ENCODE measurements around the gene NAB1.
"Not testable (repeated sequence)": the region's sequence is repeated elsewhere in the genome, so short reads cannot be mapped to it uniquely, and the experiment has no call there.

Gene NAB1

GRCh38 chr2:190677255-190677654 is 28.4 kb downstream of the NAB1 start:
- DNase-seq: no peak

DNA sequence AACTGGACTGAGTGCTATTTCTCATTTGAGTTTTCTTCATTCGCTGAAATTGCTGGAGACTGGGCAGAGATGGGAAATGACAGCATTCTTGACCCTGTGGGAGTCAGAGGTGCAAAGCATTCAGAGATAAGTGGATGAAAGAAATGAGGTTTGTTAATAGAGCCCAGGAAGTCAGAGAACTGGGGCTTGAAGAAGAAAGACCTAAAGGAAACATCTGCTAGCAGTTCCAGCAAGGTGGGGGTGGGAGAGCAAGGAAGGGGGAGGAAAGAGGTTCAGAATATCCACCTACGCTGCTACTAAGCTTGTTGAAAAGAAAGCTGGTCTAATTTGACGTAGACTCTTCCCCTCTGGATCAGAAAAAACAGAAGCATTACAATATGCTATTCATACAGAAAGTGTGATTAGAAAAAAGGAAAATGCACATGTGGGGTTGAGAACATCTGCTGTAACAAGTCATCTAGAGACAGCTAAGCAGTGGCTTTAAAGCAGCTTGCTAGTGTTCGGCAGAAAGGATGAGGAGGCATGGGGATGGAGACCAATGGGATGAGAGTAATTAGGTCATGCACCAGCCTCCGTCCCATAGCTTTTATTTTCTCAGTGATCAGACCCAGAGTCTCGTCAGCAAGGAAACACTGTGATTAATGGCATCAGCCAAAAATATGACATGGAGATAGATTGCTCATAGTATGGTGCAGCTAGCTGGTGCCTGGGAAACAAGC is 29.7 kb downstream of the NAB1 start:
- peak; percentile 89 for DNase-seq

DNA sequence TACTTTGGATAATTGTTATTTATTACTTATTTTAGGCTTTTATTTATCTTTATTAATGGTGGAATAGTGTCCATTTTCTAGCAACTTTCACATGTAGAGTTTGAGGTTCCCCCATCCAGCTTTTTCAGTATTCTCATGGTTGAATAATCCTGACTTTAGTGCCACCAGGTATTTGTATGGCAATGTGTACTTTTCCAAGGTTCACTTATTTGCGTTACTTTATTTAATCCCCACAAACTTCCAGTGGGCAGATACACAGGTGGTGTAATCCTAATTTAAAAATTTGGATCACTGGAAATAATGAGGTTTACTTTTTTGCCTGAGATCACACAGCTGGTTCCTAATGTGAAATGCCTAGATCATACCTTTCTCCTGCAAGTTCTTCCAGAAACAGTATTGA is 30.5 kb downstream of the NAB1 start:
- DNase-seq: no peak

- DNase-seq: peak; percentile 68
These were observed 31.1 kb downstream of the NAB1 start for GRCh38 chr2:190679813-190680591.

- DNase-seq: no peak
These were observed 33.3 kb downstream of the NAB1 start for GRCh38 chr2:190682168-190682567.

DNA sequence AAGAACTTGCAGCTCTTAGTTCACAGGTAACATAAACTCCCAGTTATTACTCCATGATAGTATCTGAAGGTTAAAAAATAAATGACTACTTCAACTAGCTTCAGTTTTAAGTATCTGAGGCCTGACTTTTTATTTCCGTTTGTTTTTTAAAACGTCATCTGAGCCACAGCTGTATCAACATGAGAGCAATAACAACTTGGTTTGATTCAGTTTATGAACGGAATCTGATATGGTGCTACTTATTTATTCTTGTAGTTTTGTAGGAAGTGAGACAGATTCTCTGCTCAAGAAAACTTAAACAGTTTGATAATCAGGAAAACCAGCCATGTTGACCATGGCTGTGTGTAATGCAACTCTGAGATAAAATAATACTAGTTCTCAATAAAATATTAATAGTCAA is 34.9 kb downstream of the NAB1 start:
- DNase-seq: no peak

DNA sequence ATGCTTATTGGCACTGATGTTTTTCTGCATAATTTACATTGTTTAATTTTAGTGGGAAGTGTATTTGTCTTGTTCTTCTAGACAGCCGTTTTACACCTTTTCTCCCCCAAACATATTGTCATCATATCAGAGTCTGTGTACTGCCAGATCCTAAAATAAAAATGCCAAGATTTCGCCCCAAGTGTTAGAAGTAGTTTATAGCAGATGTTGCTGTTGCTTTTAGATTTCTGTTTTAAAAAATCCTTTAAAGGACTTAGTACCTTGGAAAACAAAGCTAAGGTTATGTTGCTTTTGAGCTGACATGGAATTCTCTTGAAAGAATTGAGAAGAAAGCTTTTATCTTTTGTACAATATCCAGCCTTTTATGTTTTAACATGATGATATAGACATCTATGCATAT is 36.0 kb downstream of the NAB1 start:
- DNase-seq: no peak

- DNase-seq: no peak
These were observed 36.5 kb downstream of the NAB1 start for GRCh38 chr2:190685333-190685732.

DNA sequence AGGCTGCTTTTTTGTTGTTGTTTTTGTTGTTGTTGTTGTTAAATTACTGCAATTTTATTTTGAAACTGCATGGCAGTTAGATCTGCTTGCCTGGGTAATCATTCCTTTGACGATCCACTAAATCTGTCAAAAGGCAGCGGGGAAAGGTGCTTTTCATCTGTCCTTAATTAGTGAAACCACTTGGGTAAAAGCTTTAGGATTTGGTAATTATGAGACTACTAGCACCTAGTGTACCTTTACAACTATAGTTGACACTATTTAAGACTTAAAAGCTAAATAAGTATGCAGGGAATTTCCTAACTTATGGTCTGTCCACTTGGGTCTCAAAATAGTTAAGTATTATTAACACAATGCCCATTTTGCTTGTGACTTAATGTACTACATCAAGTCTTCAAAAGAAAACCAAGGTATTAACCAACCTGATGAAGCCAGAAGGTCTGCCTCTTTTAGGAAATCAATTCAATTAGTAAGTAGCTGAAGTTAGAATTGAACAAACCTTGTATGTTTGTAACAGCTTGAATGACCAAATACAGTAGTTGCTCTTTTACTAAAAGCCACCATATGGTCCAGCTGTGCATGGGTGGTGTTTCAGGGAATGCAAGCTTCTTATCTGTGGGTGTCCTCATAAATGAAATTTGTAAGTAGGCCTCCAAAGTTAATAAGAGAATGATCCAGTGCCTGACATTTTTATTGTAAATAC is 44.8 kb downstream of the NAB1 start:
- DNase-seq: peak; percentile 73

DNA sequence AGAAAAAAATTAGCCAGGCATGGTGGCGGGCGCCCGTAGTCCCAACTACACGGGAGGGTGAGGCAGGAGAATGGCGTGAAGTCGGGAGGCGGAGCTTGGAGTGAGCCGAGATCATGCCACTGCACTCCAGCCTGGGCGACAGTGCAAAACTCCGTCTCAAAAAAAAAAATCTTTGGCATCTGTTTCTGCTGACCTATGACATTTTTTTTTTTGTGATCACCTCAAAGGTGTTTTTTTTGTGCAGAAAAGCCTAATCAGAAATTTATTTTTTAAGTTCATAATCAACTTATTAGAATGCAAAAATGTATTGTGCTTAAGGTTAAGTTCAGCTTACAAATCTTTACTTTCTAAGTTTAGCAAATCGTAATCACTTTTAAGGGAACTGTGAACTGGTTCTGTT is 45.6 kb downstream of the NAB1 start:
- no peak for DNase-seq

DNA sequence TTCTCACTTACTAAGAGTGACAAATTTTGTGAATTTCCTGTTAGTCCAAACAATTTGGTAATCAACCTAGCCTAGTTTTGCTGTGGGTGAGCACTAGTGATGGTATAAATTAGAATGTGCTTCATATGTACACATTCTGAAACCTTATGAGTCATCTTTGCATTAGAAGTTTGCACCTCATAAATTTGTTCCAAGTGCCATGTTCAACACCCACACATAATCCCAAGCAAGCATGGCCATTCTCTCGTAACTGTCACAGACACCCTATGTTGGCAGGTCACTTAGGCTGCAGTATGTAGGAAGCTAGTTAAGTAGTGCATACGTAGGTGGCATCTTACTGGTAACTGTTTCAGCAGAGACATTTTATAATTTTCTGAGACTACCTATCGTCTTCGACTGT is 46.9 kb downstream of the NAB1 start:
- peak; percentile 82 for DNase-seq

DNA sequence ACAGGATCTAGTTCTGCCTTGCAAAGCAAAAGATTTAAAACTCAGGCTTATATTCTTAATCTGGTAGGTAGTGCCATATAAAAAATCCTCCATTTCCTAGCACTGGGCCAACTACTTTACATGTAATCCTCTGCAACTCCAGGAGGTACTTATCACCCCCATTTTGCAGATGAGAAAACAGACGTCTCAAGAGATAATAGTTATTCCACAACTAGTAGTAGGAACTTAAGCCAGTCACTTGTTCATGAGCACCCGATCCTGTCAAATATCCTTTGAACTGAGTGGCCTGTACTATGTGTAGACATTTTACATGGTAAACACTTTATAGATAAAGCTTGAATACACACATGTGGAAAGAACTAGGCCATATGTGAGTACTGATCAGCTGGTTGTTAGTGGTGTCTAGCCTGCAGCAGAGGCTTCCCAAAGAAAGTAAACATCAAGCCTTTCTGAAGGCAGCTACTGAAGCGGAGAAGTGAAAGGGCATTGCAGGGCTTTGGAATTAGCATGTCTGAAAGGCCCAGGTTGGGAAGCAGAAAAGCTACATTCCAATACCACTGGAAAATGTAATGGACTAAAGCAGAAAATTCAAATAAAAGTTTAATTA is 48.0 kb downstream of the NAB1 start:
- DNase-seq: no peak

- no peak for DNase-seq
These were observed 48.5 kb downstream of the NAB1 start for GRCh38 chr2:190697421-190697820.

DNA sequence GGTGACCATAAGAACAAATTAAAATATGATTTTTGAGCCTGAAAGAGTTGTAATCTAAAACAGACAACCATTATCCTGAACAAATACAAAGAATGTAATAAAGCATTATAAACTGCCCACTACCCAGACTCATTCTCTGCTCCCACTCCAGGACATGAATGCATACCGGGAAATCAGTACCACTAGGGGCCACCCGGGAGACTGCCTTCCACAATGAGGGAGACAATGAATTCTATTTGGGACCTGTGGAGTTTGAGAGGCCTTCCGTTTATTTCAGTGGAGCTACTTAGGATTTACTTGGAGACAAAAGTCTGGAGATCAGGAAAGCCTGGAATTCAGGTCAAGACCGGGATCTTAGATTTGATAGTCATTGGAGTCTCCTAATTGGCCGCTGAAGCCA is 50.0 kb downstream of the NAB1 start:
- DNase-seq: no peak

GRCh38 chr2:190701586-190701985 is 52.7 kb downstream of the NAB1 start:
- DNase-seq: no peak

- DNase-seq: no peak
These were observed 56.4 kb downstream of the NAB1 start for GRCh38 chr2:190705280-190705679.

GRCh38 chr2:190707726-190708125 is 58.8 kb downstream of the NAB1 start:
- peak; percentile 46 for DNase-seq

DNA sequence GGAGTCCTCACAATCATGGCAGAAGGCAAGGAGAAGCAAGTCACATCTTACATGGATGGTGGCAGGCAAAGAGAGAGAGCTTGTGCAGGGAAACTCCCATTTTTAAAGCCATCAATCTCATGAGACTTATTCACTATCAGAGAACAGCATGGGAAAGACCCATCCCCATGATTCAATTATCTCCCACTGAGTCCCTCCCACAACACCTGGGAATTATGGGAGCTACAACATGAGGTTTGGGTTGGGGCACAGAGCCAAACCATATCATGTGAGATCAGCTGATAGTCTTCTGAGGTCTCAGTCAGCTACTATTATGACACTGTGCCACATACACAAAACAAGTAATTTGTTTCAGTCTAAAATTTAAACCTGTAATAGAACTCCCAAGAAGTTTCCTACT is 59.8 kb downstream of the NAB1 start:
- DNase-seq: not testable (repeated sequence)

GRCh38 chr2:190711069-190711468 is 62.2 kb downstream of the NAB1 start:
- DNase-seq: no peak

GRCh38 chr2:190713471-190713870 is 64.6 kb downstream of the NAB1 start:
- no peak for DNase-seq

GRCh38 chr2:190714958-190715357 is 66.1 kb downstream of the NAB1 start:
- DNase-seq: no peak

GRCh38 chr2:190716176-190716807 is 67.4 kb downstream of the NAB1 start:
- DNase-seq: no peak

- DNase-seq: no peak
These were observed 68.4 kb downstream of the NAB1 start for GRCh38 chr2:190717306-190717705.

Data from activated CD4-positive, alpha-beta T cell treated with anti-CD3 and anti-CD28 coated beads, Interleukin-2, Interleukin-6, amounts not matched to agents 100 ng/mL and 50 ng/mL, durations not matched to agents 16 hours and 8 hours (primary cell).